ENCODE measurements around the gene RPS6KL1. TPM values are rescaled to one million over a fixed set of nuclear protein-coding genes. Genes with fewer than 3 reads are reported as not detected.
A peak's percentile ranks its signal among the peaks of the same experiment; 100 is the strongest.

The RPS6KL1 gene
- polyA plus RNA-seq, 2 of the 4 experiments (the other 2 are of a cell fraction) = 0.32 to 0.99 TPM

DNA sequence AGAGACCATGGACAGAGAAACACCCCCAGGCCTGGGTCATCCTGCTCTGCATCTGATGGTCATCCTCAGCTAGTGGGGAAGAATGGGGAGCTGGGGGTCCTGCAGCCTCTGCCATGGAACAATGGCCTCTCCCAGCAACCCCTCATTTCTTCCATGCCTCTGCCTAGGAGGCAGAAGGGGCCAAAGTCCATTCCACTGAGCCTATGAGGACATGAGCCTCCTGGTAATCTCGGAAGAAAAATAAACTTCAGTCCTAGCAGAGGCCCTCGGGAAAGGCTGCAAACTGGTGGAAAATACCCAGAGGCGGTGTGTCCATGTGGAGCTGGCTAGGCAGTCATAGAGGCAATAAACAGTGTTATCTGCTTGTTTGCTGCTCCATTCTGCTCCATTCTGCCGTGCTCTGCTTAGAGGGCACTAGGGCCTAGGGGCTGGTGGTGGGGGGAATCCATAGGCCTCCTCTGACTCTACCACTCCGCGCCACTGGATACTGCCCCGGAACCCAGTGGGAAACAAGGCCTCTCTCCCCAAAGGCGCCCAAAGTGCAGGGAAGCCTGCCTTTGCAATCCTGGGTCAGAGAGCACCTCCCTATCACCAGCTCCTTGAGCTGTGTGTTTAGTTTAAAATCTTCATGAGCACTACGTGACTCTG is 27.9 kb upstream of the RPS6KL1 start:
- Histone ChIP-seq H3K4me3 (no peak overlapping the region), H3K27ac (peak overlapping the region in 1 of 2 experiments; percentile 43; a peak in 2 of 6 replicates), H3K4me1 (peaks cover 14% of the 10 kb centered on the region), H3K9me3 (no peaks in the 10 kb centered on the region), H3K4me2 (0 out of 3 replicates have a peak overlapping the region, but pooled peaks have one; percentile 11)
- no peak for FAIRE-seq
- ATAC-seq = no peak
- POLR2A ChIA-PET = no interaction called here
- no peak for TF ChIP-seq TFCP2L1 (CRISPR knock-in tag; IDR thresholded peaks at IDR 0.05)
- no peak for TF ChIP-seq MAFK (IDR thresholded peaks at IDR 0.05; ENCODE audit: partially characterized antibody)
- no peak for TF ChIP-seq E2F6 (IDR thresholded peaks at IDR 0.05; ENCODE audit: borderline replicate concordance, low read depth)
- no peak for TF ChIP-seq MAX (IDR thresholded peaks at IDR 0.05)
- no peak for TF ChIP-seq HDAC2 (IDR thresholded peaks at IDR 0.05)
- TF ChIP-seq ATOH8 (CRISPR knock-in tag; IDR thresholded peaks at IDR 0.05; ENCODE audit: low read depth) = no peak
- no peak for TF ChIP-seq HEYL (CRISPR knock-in tag; IDR thresholded peaks at IDR 0.05)
- TF ChIP-seq BCL3 (IDR thresholded peaks at IDR 0.05) = no peak
- no peak for TF ChIP-seq HOXB13 (CRISPR knock-in tag; IDR thresholded peaks at IDR 0.05; ENCODE audit: low read depth)
- TF ChIP-seq PHF8 (IDR thresholded peaks at IDR 0.05; ENCODE audit: borderline replicate concordance, low read depth) = no peak
- no peak for TF ChIP-seq KDM5A (IDR thresholded peaks at IDR 0.05)
- no peak for TF ChIP-seq JUNB (IDR thresholded peaks at IDR 0.05)
- no peak for TF ChIP-seq HOXA7 (CRISPR knock-in tag; IDR thresholded peaks at IDR 0.05)
- CTCF ChIA-PET = interaction anchor here (0.7 to 3.1 kb wide), 2 partner anchors 28 to 137 kb away, joined by 3 to 16 read pairs; no protein-coding TSS in a partner anchor
- no peak for DNase-seq (ENCODE audit: low read depth in 1 of 2, low spot score in 1 of 2)
- WGBS (ENCODE audit: missing lambda C conversion rate) = 71% methylated on average over 9 of the region's 9 CpGs

- ChIA-PET CTCF (interaction anchor here (0.9 to 5.4 kb wide), 6 partner anchors 10 to 138 kb away, joined by 3 to 62 read pairs (median 4); no protein-coding TSS in a partner anchor), POLR2A (no interaction called here)
- DNase-seq (ENCODE audit: low read depth in 1 of 2, low spot score in 1 of 2) = no peak
- no peak for FAIRE-seq
- Histone ChIP-seq H3K4me2 (no peak overlapping the region), H3K4me1 (peaks cover 21% of the 10 kb centered on the region), H3K27ac (no peak overlapping the region), H3K9me3 (no peaks in the 10 kb centered on the region), H3K4me3 (no peak overlapping the region)
- no peak for ATAC-seq
- WGBS (ENCODE audit: missing lambda C conversion rate) = 84% methylated on average over 17 of the region's 17 CpGs
- TF ChIP-seq EHMT2 (IDR thresholded peaks at IDR 0.05; ENCODE audit: low read depth) (no peak), E2F6 (IDR thresholded peaks at IDR 0.05; ENCODE audit: borderline replicate concordance, low read depth) (no peak), FOSL2 (IDR thresholded peaks at IDR 0.05) (no peak), FOSL2 (CRISPR knock-in tag; IDR thresholded peaks at IDR 0.05) (no peak), ESRRA (IDR thresholded peaks at IDR 0.05; ENCODE audit: borderline replicate concordance, low read length) (no peak), PBX3 (IDR thresholded peaks at IDR 0.05) (no peak)
Measured at GRCh38 chr14:74949859-74950573, 27.0 kb upstream of the RPS6KL1 start.

Measured in A549 (cell line).